Upper lobe of left lung (tissue), 6 donors: ENCODE measurements around the gene CTDSPL2. TPM values are rescaled to one million over a fixed set of nuclear protein-coding genes. Genes with fewer than 3 reads are reported as not detected.

Experiments used
- ATAC-seq, 2 donors: fragments of 200-7000 bp; cut with Tn5 transposase; one replicate each; pipeline ENCODE4 v1.9.1; 2022; ENCODE audit warnings: mild to moderate bottlenecking in 2 of 2, moderate library complexity in 2 of 2; ENCODE audit not compliant: low FRiP score in 2 of 2
- DNase-seq, 2 donors: peaks; one replicate each; pipeline ENCODE4 v3.0.0-alpha.2; 2019 to 2020
- H3K27ac ChIP-seq, 4 donors: fragments of 200-600 bp; sonication (generic); one replicate each; pipeline ENCODE4 v1.5.1; 2016 to 2019
- H3K27me3 ChIP-seq, 4 donors: fragments of 200-600 bp; sonication (generic); one replicate each; pipeline ENCODE4 v1.5.1; 2017 to 2019
- H3K36me3 ChIP-seq, 4 donors: fragments of 200-600 bp; sonication (generic); one replicate each; pipeline ENCODE4 v1.5.1; 2016 to 2019
- H3K4me1 ChIP-seq, 4 donors: fragments of 200-600 bp; sonication (generic); one replicate each; pipeline ENCODE4 v1.5.1; 2018 to 2019
- H3K4me3 ChIP-seq, 4 donors: fragments of 200-600 bp; sonication (generic); one replicate each; pipeline ENCODE4 v1.5.1; 2017 to 2019; ENCODE audit warnings: mild to moderate bottlenecking in 2 of 4, moderate library complexity in 1 of 4
- H3K9me3 ChIP-seq, 4 donors: fragments of 200-600 bp; sonication (generic); one replicate each; pipeline ENCODE4 v1.5.1; 2018 to 2019
- CTCF ChIP-seq, 6 experiments: fragments of 450-650 bp in 4 of 6; fragments of 200-600 bp in 2 of 6; sonication (generic) in 2 of 6; IDR thresholded peaks; one replicate each; pipeline ENCODE4 v1.5.1; 2016 to 2019; ENCODE audit warnings: antibody characterized with exemption in 6 of 6
- EP300 ChIP-seq, 4 donors: sonication (generic); formaldehyde crosslinking; IDR thresholded peaks; one replicate each; pipeline ENCODE4 v1.5.1; 2017; ENCODE audit warnings: antibody characterized with exemption in 4 of 4, control low read depth in 2 of 4
- POLR2A ChIP-seq, 4 donors: fragments of 450-650 bp; IDR thresholded peaks; one replicate each; pipeline ENCODE4 v1.5.1; 2016 to 2017; ENCODE audit warnings: antibody characterized with exemption in 4 of 4, mild to moderate bottlenecking in 2 of 4
- POLR2AphosphoS5 ChIP-seq, 2 donors: sonication (generic); formaldehyde crosslinking; IDR thresholded peaks; one replicate each; pipeline ENCODE4 v1.5.1; 2017; ENCODE audit warnings: antibody characterized with exemption in 2 of 2
- WGBS, 2 donors: methylation state at CpG; one replicate each; pipeline ENCODE4 v1.1.5; 2017 to 2018; 5-methylcytosine and 5-hydroxymethylcytosine counted together
- total RNA-seq, 6 donors: library from RNA; depleted of rRNA in 4 of 6; stranded (reverse); fragments of >200 nt in 4 of 6; gene quantifications; one replicate each; pipeline versions ENCODE4 v1.1.0 to v1.2.1, GENCODE V29; 2016 to 2021
- donor health status: DM: no; HTN: no; CAD: no; lungs with moderate emphysema.
- donor health status: DM: no; HTN: yes; CAD: no; lungs with severe emphysema.

The CTDSPL2 gene
- total RNA-seq, 6 donors from 2014 or later, result 20.6 to 60.8 (median 32.8) TPM

DNA sequence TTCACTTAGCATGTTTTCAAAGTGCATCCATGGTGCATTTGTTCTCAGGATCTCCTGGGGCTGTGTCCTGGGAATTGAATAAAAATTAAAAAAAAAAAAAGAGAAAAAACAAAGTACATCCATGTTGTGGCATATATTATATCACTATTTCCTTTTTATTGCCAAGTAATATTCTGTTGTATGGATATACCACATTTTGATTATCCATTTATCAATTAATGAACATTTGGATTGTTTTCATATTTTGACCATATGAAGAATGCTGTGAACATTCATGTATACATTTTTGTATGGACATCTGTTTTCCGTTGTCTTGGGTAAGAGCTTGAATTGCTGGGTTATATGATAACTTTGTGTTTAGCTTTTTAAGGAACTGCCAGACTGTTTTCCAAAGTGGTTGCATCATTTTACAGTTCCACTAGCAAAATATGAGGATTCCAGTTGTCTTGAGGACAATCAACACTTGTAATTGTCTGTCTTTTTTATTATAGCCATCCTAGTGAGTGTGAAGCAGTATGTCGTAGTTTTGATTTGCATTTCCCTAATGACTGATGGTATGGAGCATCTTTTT lies 44.5 kb downstream of the CTDSPL2 start:
- H3K4me1 ChIP-seq, result no peaks in the 10 kb centered on the region
- WGBS, 2 donors, result 95 to 98% methylated on average over 2 of the region's 2 CpGs
- ATAC-seq (no peak), DNase-seq (no peak)
- no peaks in the 10 kb centered on the region for H3K27me3 ChIP-seq
- H3K4me3 ChIP-seq, result no peak overlapping the region
- no peaks in the 10 kb centered on the region for H3K9me3 ChIP-seq
- H3K36me3 ChIP-seq, result no peaks in the 10 kb centered on the region
- no peak for TF ChIP-seq POLR2AphosphoS5 (IDR thresholded peaks at IDR 0.05)
- no peak for TF ChIP-seq EP300 (IDR thresholded peaks at IDR 0.05)
- TF ChIP-seq CTCF (IDR thresholded peaks at IDR 0.05), result no peak
- no peak for TF ChIP-seq POLR2A (IDR thresholded peaks at IDR 0.05)
- H3K27ac ChIP-seq, result no peak overlapping the region

DNA sequence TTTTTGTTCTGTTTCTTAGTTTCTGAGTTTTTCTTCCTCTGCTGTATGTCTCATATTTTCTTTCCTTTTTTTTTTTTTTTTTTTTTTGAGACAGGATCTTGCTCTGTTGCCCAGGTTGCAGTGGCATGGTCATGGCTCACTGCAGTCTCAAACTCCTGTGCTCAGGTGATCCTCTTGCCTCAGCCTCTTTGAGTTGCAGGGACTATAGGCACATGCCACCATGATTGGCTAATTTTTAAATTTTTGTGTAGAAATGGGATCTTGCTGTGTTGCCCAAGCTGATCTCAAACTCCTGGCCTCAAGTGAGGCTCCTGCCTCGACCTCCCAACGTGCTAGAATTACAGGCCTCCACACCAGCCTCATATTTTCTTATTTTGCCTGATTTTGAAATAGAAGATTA lies 51.9 kb downstream of the CTDSPL2 start:
- WGBS, 2 donors, result 94 to 100% methylated on average over 2 of the region's 2 CpGs
- H3K27me3 ChIP-seq, result no peaks in the 10 kb centered on the region
- TF ChIP-seq CTCF (IDR thresholded peaks at IDR 0.05) (no peak), EP300 (IDR thresholded peaks at IDR 0.05) (no peak), POLR2AphosphoS5 (IDR thresholded peaks at IDR 0.05) (no peak), POLR2A (IDR thresholded peaks at IDR 0.05) (no peak)

GRCh38 chr15:44482090-44482489 lies 54.7 kb downstream of the CTDSPL2 start:
- Histone ChIP-seq H3K9me3 (no peaks in the 10 kb centered on the region), H3K27ac (no peak overlapping the region), H3K4me3 (no peak overlapping the region), H3K36me3 (peaks cover 2 to 31% (median 7%) of the 10 kb centered on the region in 4 donors), H3K4me1 (no peaks in the 10 kb centered on the region), H3K27me3 (no peaks in the 10 kb centered on the region)
- ATAC-seq (no peak), DNase-seq (no peak)
- no peak for TF ChIP-seq EP300 (IDR thresholded peaks at IDR 0.05)
- no peak for TF ChIP-seq POLR2A (IDR thresholded peaks at IDR 0.05)
- TF ChIP-seq POLR2AphosphoS5 (IDR thresholded peaks at IDR 0.05), result no peak
- no peak for TF ChIP-seq CTCF (IDR thresholded peaks at IDR 0.05)
- 95 to 96% methylated on average over 2 of the region's 2 CpGs for WGBS, 2 donors

More for the DNA sequence above, 51.9 kb downstream of the CTDSPL2 start:
- Histone ChIP-seq H3K27ac (no peak overlapping the region), H3K4me3 (no peak overlapping the region), H3K36me3 (peaks cover 0 to 4% (median 1%) of the 10 kb centered on the region in 4 donors), H3K4me1 (no peaks in the 10 kb centered on the region), H3K9me3 (no peaks in the 10 kb centered on the region)
- DNase-seq (no peak), ATAC-seq (no peak)

DNA sequence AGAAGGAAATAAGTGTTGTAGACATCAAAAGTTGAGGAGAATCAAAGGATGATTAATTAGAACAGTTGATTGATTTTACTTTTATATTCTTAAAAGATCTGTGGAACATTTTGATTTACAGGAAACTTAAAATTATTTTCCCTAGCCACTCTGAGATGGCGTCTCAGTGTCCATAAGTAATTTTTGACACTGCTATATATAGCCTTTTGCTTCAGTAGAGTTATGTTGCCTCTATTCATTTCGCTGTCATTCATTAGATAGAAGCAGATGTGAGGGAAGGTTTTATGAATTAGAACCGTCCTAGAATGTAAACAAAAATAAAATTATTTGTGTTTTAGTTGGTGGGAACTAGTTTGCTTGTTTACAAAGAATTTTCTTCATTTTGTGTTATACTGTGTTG lies 58.5 kb downstream of the CTDSPL2 start:
- no peak for TF ChIP-seq EP300 (IDR thresholded peaks at IDR 0.05)
- TF ChIP-seq CTCF (IDR thresholded peaks at IDR 0.05), result no peak
- no peak for TF ChIP-seq POLR2A (IDR thresholded peaks at IDR 0.05)
- no peak for TF ChIP-seq POLR2AphosphoS5 (IDR thresholded peaks at IDR 0.05)
- WGBS, 2 donors, result 81 to 89% methylated on average over 3 of the region's 3 CpGs
- no peak overlapping the region for H3K4me3 ChIP-seq
- ATAC-seq (no peak), DNase-seq (no peak)
- H3K9me3 ChIP-seq, result no peaks in the 10 kb centered on the region
- H3K36me3 ChIP-seq, result peaks cover 6 to 64% (median 14%) of the 10 kb centered on the region in 4 donors
- H3K4me1 ChIP-seq, result no peaks in the 10 kb centered on the region
- no peak overlapping the region for H3K27ac ChIP-seq
- no peaks in the 10 kb centered on the region for H3K27me3 ChIP-seq

- no peak overlapping the region for H3K27ac ChIP-seq
- no peaks in the 10 kb centered on the region for H3K4me1 ChIP-seq
- DNase-seq, result no peak
- peak in 1 of 2 donors; percentile 60 for ATAC-seq
- H3K9me3 ChIP-seq, result no peaks in the 10 kb centered on the region
- no peaks in the 10 kb centered on the region for H3K27me3 ChIP-seq
- H3K4me3 ChIP-seq, result no peak overlapping the region
- 92 to 94% methylated on average over 1 of the region's 1 CpG for WGBS, 2 donors
- H3K36me3 ChIP-seq, result peaks cover 6 to 80% (median 26%) of the 10 kb centered on the region in 4 donors
- TF ChIP-seq CTCF (IDR thresholded peaks at IDR 0.05), result no peak
- no peak for TF ChIP-seq EP300 (IDR thresholded peaks at IDR 0.05)
- no peak for TF ChIP-seq POLR2A (IDR thresholded peaks at IDR 0.05)
- TF ChIP-seq POLR2AphosphoS5 (IDR thresholded peaks at IDR 0.05), result no peak
Measured at GRCh38 chr15:44489464-44489863, 62.0 kb downstream of the CTDSPL2 start.
